Activated CD8-positive, alpha-beta T cell treated with anti-CD3 and anti-CD28 coated beads for 36 hours (primary cell): ENCODE data around the gene MAPK8IP2. TPM values are rescaled to one million over a fixed set of nuclear protein-coding genes. Genes with fewer than 3 reads are reported as not detected.

Source experiments
- ATAC-seq: fragments of 200-7000 bp; cut with Tn5 transposase; one replicate; pipeline ENCODE4 v1.10.0; 2021; ENCODE audit warnings: mild to moderate bottlenecking, moderate library complexity
- CTCF ChIA-PET: fragments of 350-600 bp; sonication (Branson Sonifier 250); formaldehyde crosslinking; loops from one replicate; lab custom pipeline; 2021; ENCODE audit warnings: antibody characterized with exemption; lab: Charles Lee
- POLR2A ChIA-PET: fragments of 350-600 bp; sonication (Branson Sonifier 250); formaldehyde crosslinking; loops from one replicate; lab custom pipeline; 2021; ENCODE audit warnings: antibody characterized with exemption; lab: Charles Lee
- DNase-seq: peaks from one replicate; pipeline ENCODE4 v3.0.0-alpha.2; 2020
- H3K27ac Mint-ChIP-seq: one replicate; pipeline ENCODE4 v1.8.0; 2021; ENCODE audit warnings: mild to moderate bottlenecking, mixed read lengths
- H3K27me3 Mint-ChIP-seq: one replicate; pipeline ENCODE4 v1.8.0; 2021; ENCODE audit warnings: mixed read lengths
- H3K36me3 Mint-ChIP-seq: one replicate; pipeline ENCODE4 v1.8.0; 2021; ENCODE audit warnings: low read depth, mixed read lengths
- H3K4me1 Mint-ChIP-seq: one replicate; pipeline ENCODE4 v1.8.0; 2021; ENCODE audit warnings: low read depth, mixed read lengths
- H3K4me3 Mint-ChIP-seq: one replicate; pipeline ENCODE4 v1.8.0; 2021; ENCODE audit warnings: mild to moderate bottlenecking, moderate library complexity, mixed read lengths
- H3K9me3 Mint-ChIP-seq: one replicate; pipeline ENCODE4 v1.8.0; 2021; ENCODE audit warnings: mixed read lengths
- CTCF ChIP-seq: fragments of 200-600 bp; IDR thresholded peaks from one replicate; pipeline ENCODE4 v1.8.0; 2022; ENCODE audit warnings: antibody characterized with exemption, mild to moderate bottlenecking
- intact Hi-C: fragments of 100-400 bp; cut with micrococcal nuclease; formaldehyde crosslinking; loops from one replicate; pipeline ENCODE4 v1.10.0; 2022
- total RNA-seq, 2 experiments: library from RNA; stranded (reverse); gene quantifications; one replicate each; pipeline ENCODE4 v1.2.3, GENCODE V29; 2021

MAPK8IP2 gene
- total RNA-seq, 2 experiments from 2014 or later, result 0.11 TPM

GRCh38 chr22:50567721-50568252, 32.8 kb upstream of the MAPK8IP2 start:
- TF ChIP-seq CTCF, result no peak
- no peaks in the 10 kb centered on the region for H3K9me3 Mint-ChIP-seq
- peaks cover 6% of the 10 kb centered on the region for H3K4me1 Mint-ChIP-seq
- peaks cover 21% of the 10 kb centered on the region for H3K36me3 Mint-ChIP-seq
- ChIA-PET POLR2A (interaction anchor here (4.0 kb wide), 1 partner anchor 14 kb away, joined by 12 read pairs; no protein-coding TSS in a partner anchor), CTCF (no interaction called here)
- no peak overlapping the region for H3K27ac Mint-ChIP-seq
- no peak overlapping the region for H3K4me3 Mint-ChIP-seq
- ATAC-seq, result no peak
- no peaks in the 10 kb centered on the region for H3K27me3 Mint-ChIP-seq
- no peak for DNase-seq
- intact Hi-C loops, result no loop called here

- no peak overlapping the region for H3K4me3 Mint-ChIP-seq
- H3K27me3 Mint-ChIP-seq, result no peaks in the 10 kb centered on the region
- DNase-seq, result no peak
- no peak for TF ChIP-seq CTCF
- CTCF ChIA-PET, result no interaction called here
- intact Hi-C loops, result no loop called here
- H3K9me3 Mint-ChIP-seq, result no peaks in the 10 kb centered on the region
- no peak for ATAC-seq
- POLR2A ChIA-PET, result interaction anchor here (4.0 kb wide), 1 partner anchor 13 kb away, joined by 12 read pairs; no protein-coding TSS in a partner anchor
- H3K27ac Mint-ChIP-seq, result no peak overlapping the region
- peaks cover 21% of the 10 kb centered on the region for H3K36me3 Mint-ChIP-seq
- peaks cover under 1% of the 10 kb centered on the region for H3K4me1 Mint-ChIP-seq
Measured at GRCh38 chr22:50568626-50569025, 32.0 kb upstream of the MAPK8IP2 start.

GRCh38 chr22:50569041-50569459, 31.5 kb upstream of the MAPK8IP2 start:
- POLR2A ChIA-PET, result interaction anchor here (2.1 to 4.0 kb wide), 2 partner anchors 13 to 21 kb away, joined by 5 to 12 read pairs; no protein-coding TSS in a partner anchor

GRCh38 chr22:50569896-50570535, 30.6 kb upstream of the MAPK8IP2 start:
- ChIA-PET POLR2A (interaction anchor here (2.1 to 4.0 kb wide), 2 partner anchors 12 to 22 kb away, joined by 5 to 12 read pairs; no protein-coding TSS in a partner anchor), CTCF (interaction anchor here (0.9 to 1.0 kb wide), 2 partner anchors 10 to 109 kb away, joined by 3 read pairs; no protein-coding TSS in a partner anchor)
- DNase-seq (no peak), ATAC-seq (no peak)
- H3K27me3 Mint-ChIP-seq, result no peaks in the 10 kb centered on the region
- TF ChIP-seq CTCF, result no peak
- intact Hi-C loops, result no loop called here
- no peaks in the 10 kb centered on the region for H3K4me1 Mint-ChIP-seq
- H3K9me3 Mint-ChIP-seq, result no peaks in the 10 kb centered on the region
- no peak overlapping the region for H3K4me3 Mint-ChIP-seq
- no peak overlapping the region for H3K27ac Mint-ChIP-seq
- H3K36me3 Mint-ChIP-seq, result peaks cover 21% of the 10 kb centered on the region

More at GRCh38 chr22:50569041-50569459, 31.5 kb upstream of the MAPK8IP2 start:
- H3K36me3 Mint-ChIP-seq, result peaks cover 21% of the 10 kb centered on the region
- TF ChIP-seq CTCF, result no peak
- no peak overlapping the region for H3K4me3 Mint-ChIP-seq
- no peaks in the 10 kb centered on the region for H3K4me1 Mint-ChIP-seq
- no peaks in the 10 kb centered on the region for H3K9me3 Mint-ChIP-seq
- intact Hi-C loops, result no loop called here
- ATAC-seq, result no peak
- no peak for DNase-seq
- no peak overlapping the region for H3K27ac Mint-ChIP-seq
- H3K27me3 Mint-ChIP-seq, result no peaks in the 10 kb centered on the region
- CTCF ChIA-PET, result interaction anchor here (1.0 kb wide), 1 partner anchor 108 kb away, joined by 3 read pairs; no protein-coding TSS in a partner anchor

GRCh38 chr22:50570861-50571260, 29.7 kb upstream of the MAPK8IP2 start:
- no peaks in the 10 kb centered on the region for H3K9me3 Mint-ChIP-seq
- no peak overlapping the region for H3K4me3 Mint-ChIP-seq
- ATAC-seq (no peak), DNase-seq (no peak)
- intact Hi-C loops, result no loop called here
- no peak for TF ChIP-seq CTCF
- peaks cover 21% of the 10 kb centered on the region for H3K36me3 Mint-ChIP-seq
- ChIA-PET POLR2A (interaction anchor here (2.1 to 4.0 kb wide), 2 partner anchors 11 to 23 kb away, joined by 5 to 12 read pairs; no protein-coding TSS in a partner anchor), CTCF (no interaction called here)
- no peak overlapping the region for H3K27ac Mint-ChIP-seq
- no peaks in the 10 kb centered on the region for H3K4me1 Mint-ChIP-seq
- no peaks in the 10 kb centered on the region for H3K27me3 Mint-ChIP-seq
